Aorta (tissue), 5 donors: ENCODE data around the gene PCDHB6. TPM values are rescaled to one million over a fixed set of nuclear protein-coding genes. Genes with fewer than 3 reads are reported as not detected.
"Not testable (repeated sequence)": the region's sequence is repeated elsewhere in the genome, so short reads cannot be mapped to it uniquely, and the experiment has no call there.

Experiments used
- ATAC-seq: fragments of 200-7000 bp; cut with Tn5 transposase; one replicate; pipeline ENCODE4 v1.9.1; 2022; ENCODE audit warnings: moderate library complexity; ENCODE audit not compliant: low FRiP score
- DNase-seq, 2 donors: peaks; one replicate each; pipeline ENCODE4 v3.0.0-alpha.2; 2020
- H3K27ac ChIP-seq, 2 donors: one replicate each; pipeline ENCODE4 v1.5.1; 2013; ENCODE audit warnings: low read length in 2 of 2, mild to moderate bottlenecking in 2 of 2, moderate library complexity in 2 of 2, control low read depth in 1 of 2, inconsistent platforms in 1 of 2, low read depth in 1 of 2
- H3K27me3 ChIP-seq, 2 donors: one replicate each; pipeline ENCODE4 v1.6.1; 2013; ENCODE audit warnings: control low read depth in 1 of 2, low read length in 1 of 2, mild to moderate bottlenecking in 1 of 2, moderate library complexity in 1 of 2; ENCODE audit not compliant: insufficient read depth in 2 of 2, control insufficient read depth in 1 of 2
- H3K36me3 ChIP-seq, 2 donors: one replicate each; pipeline ENCODE4 v1.6.1; 2013; ENCODE audit warnings: control low read depth in 1 of 2, low read length in 1 of 2, mild to moderate bottlenecking in 1 of 2; ENCODE audit not compliant: insufficient read depth in 2 of 2, control insufficient read depth in 1 of 2
- H3K4me1 ChIP-seq, 2 donors: one replicate each; pipeline ENCODE4 v1.6.1; 2013; ENCODE audit warnings: low read length in 2 of 2, control low read depth in 1 of 2, mild to moderate bottlenecking in 1 of 2, moderate library complexity in 1 of 2; ENCODE audit not compliant: insufficient read depth in 2 of 2, control insufficient read depth in 1 of 2
- H3K4me3 ChIP-seq, 2 donors: one replicate each; pipeline ENCODE4 v1.5.1; 2013; ENCODE audit warnings: low read length in 2 of 2, control low read depth in 1 of 2, mild to moderate bottlenecking in 1 of 2
- H3K9me3 ChIP-seq: one replicate; pipeline ENCODE4 v1.6.1; 2013; ENCODE audit warnings: mild to moderate bottlenecking, low read length; ENCODE audit not compliant: control insufficient read depth
- WGBS, 2 donors: extraction: QIAGEN DNeasy Blood & Tissue Kit; methylation state at CpG; one replicate each; pipeline ENCODE4 v1.1.7; 2013; 5-methylcytosine and 5-hydroxymethylcytosine counted together
- intact Hi-C, 2 donors: fragments of 100-400 bp; cut with DNase I; formaldehyde crosslinking; loops; one replicate each; pipeline versions ENCODE4 v1.14.2 to v1.15.0; 2022
- polyA plus RNA-seq, 2 donors: library from polyadenylated mRNA; stranded (reverse); fragments of 200-250 nt; gene quantifications; one replicate each; pipeline ENCODE4 v1.2.3, GENCODE V29; 2013
- total RNA-seq, 2 donors: library from RNA; stranded (reverse); fragmentation: NEBNext Ultra II Directional; extraction: Animal tissue kit (Norgen Biotek cat#: 25700); gene quantifications; one replicate each; pipeline ENCODE4 v1.2.1, GENCODE V29; 2021
- donor health status: healthy with polysubstance abuse.
- donor health status: Bipolar disorder and iron deficiency.
- donor health status: DM: no; HTN: no; CAD: no.
- donor health status: DM: no; HTN: no; CAD: no.
- donor health status: DM: yes; HTN: yes; CAD: no.

The PCDHB6 gene
- total and polyA plus RNA-seq, 4 donors: 0.63 to 2.7 (median 2.3) TPM

DNA sequence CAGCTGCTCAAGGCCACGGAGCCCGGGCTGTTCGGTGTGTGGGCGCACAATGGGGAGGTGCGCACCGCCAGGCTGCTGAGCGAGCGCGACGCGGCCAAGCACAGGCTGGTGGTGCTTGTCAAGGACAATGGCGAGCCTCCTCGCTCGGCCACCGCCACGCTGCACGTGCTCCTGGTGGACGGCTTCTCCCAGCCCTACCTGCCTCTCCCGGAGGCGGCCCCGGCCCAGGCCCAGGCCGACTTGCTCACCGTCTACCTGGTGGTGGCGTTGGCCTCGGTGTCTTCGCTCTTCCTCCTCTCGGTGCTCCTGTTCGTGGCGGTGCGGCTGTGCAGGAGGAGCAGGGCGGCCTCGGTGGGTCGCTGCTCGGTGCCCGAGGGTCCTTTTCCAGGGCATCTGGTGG lies 39.3 kb downstream of the PCDHB6 start:
- ATAC-seq, H3K36me3 ChIP-seq, DNase-seq, intact Hi-C loops, H3K27ac ChIP-seq, H3K4me1 ChIP-seq, H3K4me3 ChIP-seq, H3K27me3 ChIP-seq: not testable (repeated sequence)
- WGBS, 2 donors: 14 to 29% methylated on average over 10 to 34 of the region's 35 CpGs
- peaks cover 18% of the 10 kb centered on the region for H3K9me3 ChIP-seq

DNA sequence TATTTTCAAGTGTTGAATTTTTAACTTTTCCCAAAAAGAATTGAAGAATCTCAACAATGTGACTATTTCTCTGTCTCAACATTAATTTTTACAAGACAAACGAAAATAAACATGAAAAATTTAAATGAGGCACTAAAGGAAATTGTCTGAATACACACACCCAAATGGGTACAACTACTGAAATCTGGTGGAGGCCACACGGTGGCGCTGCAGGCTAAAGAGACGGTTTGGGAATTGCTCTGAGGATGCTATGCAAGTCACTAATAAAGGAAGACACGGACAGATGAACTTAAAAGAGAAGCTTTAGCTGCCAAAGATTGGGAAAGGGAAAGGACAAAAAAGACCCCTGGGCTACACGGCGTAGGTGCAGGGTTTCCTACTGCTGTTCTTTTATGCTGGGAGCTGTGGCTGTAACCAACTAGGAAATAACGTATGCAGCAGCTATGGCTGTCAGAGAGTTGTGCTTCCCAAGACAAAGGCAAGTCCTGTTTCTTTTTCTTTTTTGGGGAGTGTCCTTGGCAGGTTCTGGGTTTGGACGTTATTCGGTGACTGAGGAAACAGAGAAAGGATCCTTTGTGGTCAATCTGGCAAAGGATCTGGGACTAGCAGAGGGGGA lies 42.4 kb downstream of the PCDHB6 start, which contains the start of gene PCDHB10:
Gene PCDHB10, plus strand, starts transcription at position 244 of the 616 bp plus-strand sequence. Its CDS starts 200 bp downstream, at position 444.
- no peak within 1 kb of the TSS for H3K4me3 ChIP-seq
- no peak for DNase-seq
- H3K4me1 ChIP-seq: no peaks in the 10 kb centered on the region
- ATAC-seq: no peak
- peaks cover 12% of the 10 kb centered on the region for H3K9me3 ChIP-seq
- intact Hi-C loops: no loop called here
- WGBS, 2 donors: 6 to 7% methylated on average over 10 of the region's 10 CpGs
- H3K27ac ChIP-seq: no peak within 1 kb of the TSS
- H3K27me3 ChIP-seq: no peaks in the 10 kb centered on the region
- no peaks in the 10 kb centered on the region for H3K36me3 ChIP-seq

DNA sequence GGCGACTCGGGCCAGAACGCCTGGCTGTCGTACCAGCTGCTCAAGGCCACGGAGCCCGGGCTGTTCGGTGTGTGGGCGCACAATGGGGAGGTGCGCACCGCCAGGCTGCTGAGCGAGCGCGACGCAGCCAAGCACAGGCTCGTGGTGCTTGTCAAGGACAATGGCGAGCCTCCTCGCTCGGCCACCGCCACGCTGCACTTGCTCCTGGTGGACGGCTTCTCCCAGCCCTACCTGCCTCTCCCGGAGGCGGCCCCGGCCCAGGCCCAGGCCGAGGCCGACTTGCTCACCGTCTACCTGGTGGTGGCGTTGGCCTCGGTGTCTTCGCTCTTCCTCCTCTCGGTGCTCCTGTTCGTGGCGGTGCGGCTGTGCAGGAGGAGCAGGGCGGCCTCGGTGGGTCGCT lies 44.5 kb downstream of the PCDHB6 start:
- H3K27ac ChIP-seq, H3K27me3 ChIP-seq, intact Hi-C loops, H3K4me3 ChIP-seq, H3K4me1 ChIP-seq, H3K9me3 ChIP-seq, ATAC-seq, DNase-seq, H3K36me3 ChIP-seq: not testable (repeated sequence)
- WGBS, 2 donors: 8 to 27% methylated on average over 13 to 33 of the region's 37 CpGs

DNA sequence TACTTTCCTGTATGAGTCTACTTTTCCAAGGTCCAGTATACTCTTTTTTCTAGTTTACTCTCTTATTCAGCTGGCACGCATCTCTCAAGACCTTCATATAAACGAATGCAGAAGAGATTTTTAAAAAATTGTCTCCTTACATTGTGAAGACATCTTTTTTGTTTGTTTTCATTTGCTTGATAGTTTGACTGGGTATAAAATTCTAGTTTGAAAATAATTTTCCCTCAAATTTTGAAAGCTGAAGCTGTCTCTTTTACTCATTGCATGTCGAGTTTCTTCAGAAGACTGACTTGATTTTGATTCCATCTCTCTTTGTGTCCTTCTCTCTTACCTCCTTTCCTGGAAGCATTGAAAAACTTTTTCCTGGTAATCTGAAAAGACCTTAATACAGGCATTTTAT lies 46.5 kb downstream of the PCDHB6 start:
- Histone ChIP-seq H3K4me3 (no peak overlapping the region), H3K27me3 (no peaks in the 10 kb centered on the region), H3K4me1 (no peaks in the 10 kb centered on the region), H3K27ac (no peak overlapping the region), H3K36me3 (no peaks in the 10 kb centered on the region), H3K9me3 (peaks cover 20% of the 10 kb centered on the region)
- intact Hi-C loops: no loop called here
- DNase-seq: no peak
- ATAC-seq: no peak
- 35 to 38% methylated on average over 3 of the region's 3 CpGs for WGBS, 2 donors

DNA sequence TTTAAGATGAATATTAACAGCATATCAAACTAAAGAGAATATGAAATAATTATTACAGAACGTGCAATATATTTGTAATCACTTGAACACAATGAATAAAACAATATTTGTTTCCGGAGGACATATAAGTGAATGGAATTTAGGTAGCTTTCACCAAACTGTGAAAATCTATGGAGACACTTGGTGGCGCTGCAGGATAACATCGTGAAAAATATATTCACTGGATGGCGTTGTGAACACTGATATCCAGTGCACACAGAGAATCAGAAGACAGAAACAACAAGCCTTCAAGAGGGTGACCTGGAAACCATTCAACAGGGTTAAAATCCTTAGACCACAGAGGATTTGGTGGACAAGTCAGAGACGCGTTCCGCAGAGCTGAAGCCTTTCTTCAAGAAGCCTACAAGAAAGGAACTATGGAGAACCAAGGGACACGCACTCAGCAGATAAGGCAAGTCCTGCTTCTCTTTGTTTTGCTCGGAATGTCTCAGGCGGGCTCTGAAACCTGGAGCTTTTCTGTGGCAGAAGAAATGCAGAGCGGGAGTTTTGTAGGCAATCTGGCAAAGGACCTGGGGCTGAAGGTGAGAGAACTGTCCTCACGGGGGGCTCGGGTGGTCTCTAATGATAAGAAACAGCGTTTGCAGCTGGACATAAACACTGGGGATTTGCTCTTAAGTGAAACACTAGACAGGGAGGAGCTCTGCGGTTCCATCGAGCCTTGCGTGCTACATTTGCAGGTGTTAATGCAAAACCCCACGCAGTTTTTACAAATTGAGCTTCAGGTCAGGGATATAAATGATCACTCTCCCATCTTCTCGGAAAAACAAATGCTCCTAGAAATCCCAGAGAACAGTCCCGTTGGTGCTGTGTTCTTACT lies 49.7 kb downstream of the PCDHB6 start, which contains the start of gene PCDHB11:
Gene PCDHB11, plus strand, starts transcription at position 269 of the 877 bp plus-strand sequence. Its CDS starts 148 bp downstream, at position 417.
- no peak for DNase-seq
- WGBS, 2 donors: 20 to 33% methylated on average over 21 of the region's 21 CpGs
- H3K4me3 ChIP-seq: peak within 1 kb of the TSS; percentile 16 to 26
- H3K36me3 ChIP-seq: no peaks in the 10 kb centered on the region
- H3K27ac ChIP-seq: no peak within 1 kb of the TSS
- H3K9me3 ChIP-seq: peaks cover 24% of the 10 kb centered on the region
- H3K27me3 ChIP-seq: no peaks in the 10 kb centered on the region
- H3K4me1 ChIP-seq: no peaks in the 10 kb centered on the region
- intact Hi-C loops: no loop called here
- ATAC-seq: no peak

DNA sequence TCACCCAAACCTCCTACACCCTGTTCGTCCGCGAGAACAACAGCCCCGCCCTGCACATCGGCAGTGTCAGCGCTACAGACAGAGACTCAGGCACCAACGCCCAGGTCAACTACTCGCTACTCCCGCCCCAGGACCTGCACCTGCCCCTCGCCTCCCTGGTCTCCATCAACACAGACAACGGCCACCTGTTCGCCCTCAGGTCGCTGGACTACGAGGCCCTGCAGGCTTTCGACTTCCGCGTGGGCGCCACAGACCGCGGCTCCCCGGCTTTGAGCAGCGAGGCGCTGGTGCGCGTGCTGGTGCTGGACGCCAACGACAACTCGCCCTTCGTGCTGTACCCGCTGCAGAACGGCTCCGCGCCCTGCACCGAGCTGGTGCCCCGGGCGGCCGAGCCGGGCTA lies 51.3 kb downstream of the PCDHB6 start:
- peaks cover 26% of the 10 kb centered on the region for H3K9me3 ChIP-seq
- WGBS, 2 donors: 16 to 29% methylated on average over 17 to 28 of the region's 38 CpGs
- H3K4me3 ChIP-seq, H3K27me3 ChIP-seq, intact Hi-C loops, ATAC-seq, H3K27ac ChIP-seq, H3K4me1 ChIP-seq, H3K36me3 ChIP-seq, DNase-seq: not testable (repeated sequence)

DNA sequence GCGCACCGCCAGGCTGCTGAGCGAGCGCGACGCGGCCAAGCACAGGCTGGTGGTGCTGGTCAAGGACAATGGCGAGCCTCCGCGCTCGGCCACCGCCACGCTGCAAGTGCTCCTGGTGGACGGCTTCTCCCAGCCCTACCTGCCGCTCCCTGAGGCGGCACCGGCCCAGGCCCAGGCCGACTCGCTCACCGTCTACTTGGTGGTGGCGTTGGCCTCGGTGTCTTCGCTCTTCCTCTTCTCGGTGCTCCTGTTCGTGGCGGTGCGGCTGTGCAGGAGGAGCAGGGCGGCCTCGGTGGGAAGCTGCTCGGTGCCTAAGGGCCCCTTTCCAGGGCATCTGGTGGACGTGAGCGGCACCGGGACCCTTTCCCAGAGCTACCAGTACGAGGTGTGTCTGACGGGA lies 51.8 kb downstream of the PCDHB6 start:
- DNase-seq, H3K27ac ChIP-seq, H3K27me3 ChIP-seq, H3K36me3 ChIP-seq, intact Hi-C loops, ATAC-seq, H3K4me1 ChIP-seq, H3K4me3 ChIP-seq: not testable (repeated sequence)
- H3K9me3 ChIP-seq: peaks cover 26% of the 10 kb centered on the region
- WGBS, 2 donors: 21 to 28% methylated on average over 25 to 32 of the region's 35 CpGs
